Heart left ventricle (tissue), 13 donors: ENCODE data around the gene ZDHHC22.

Source experiments
- CTCF ChIP-seq, 12 donors: fragments of 200-600 bp; sonication (generic) in 4 of 12; IDR thresholded peaks; one replicate each; pipeline versions ENCODE4 v1.5.0 to v1.8.0; 2018 to 2022; ENCODE audit warnings: antibody characterized with exemption in 12 of 12, mild to moderate bottlenecking in 5 of 12
- POLR2A ChIP-seq, 2 donors: fragments of 450-650 bp; IDR thresholded peaks; one replicate each; pipeline ENCODE4 v1.6.1; 2017; ENCODE audit warnings: antibody characterized with exemption in 2 of 2, mild to moderate bottlenecking in 2 of 2, moderate library complexity in 2 of 2
- donor health status: ischemic (EF 13 %, LVEDD 7.1; RV severe dilation, severe dysfunction).
- donor health status: DM: no; HTN: yes; CAD: no.
- donor health status: DM: no; HTN: no; CAD: no.
- donor health status: ischemic (EF 25% LVEDD 6.9; RV normal size, moderate dysfunction).
- donor health status: ischemic (EF 25% LVEDD 5.7; RV mildly dilated, moderate dysfunction).
- donor health status: ischemic (EF 35%, LVEDD 5.7; RV mildly dilated, moderate dysfunction).
- donor health status: nonischemic (EF 11% LVEDD 7.7; RV severe dilation, severe dysfunction).
- donor health status: DM: yes; HTN: yes; CAD: no.
- donor health status: PGD.
- donor health status: ischemic (EF 29% LVEDD 5.4; RV normal size, mild dysfunction).
- donor health status: nonischemic (EF 23%, LVEDD 6.1; RV moderate dilation, normal function).

- no peak for TF ChIP-seq CTCF (IDR thresholded peaks at IDR 0.05)
- no peak for TF ChIP-seq POLR2A (IDR thresholded peaks at IDR 0.05)
Observed at GRCh38 chr14:77185093-77185465, 43.5 kb upstream of the ZDHHC22 start.
